NCI-H187 (cell line): ENCODE data around the gene CDK15.
"Not testable (repeated sequence)": the region's sequence is repeated elsewhere in the genome, so short reads cannot be mapped to it uniquely, and the experiment has no call there.

ENCODE experiments used
- DNase-seq, 2 experiments: peaks; one replicate each; lab custom pipeline; 2025; lab: John Stamatoyannopoulos, UW

CDK15 gene

DNA sequence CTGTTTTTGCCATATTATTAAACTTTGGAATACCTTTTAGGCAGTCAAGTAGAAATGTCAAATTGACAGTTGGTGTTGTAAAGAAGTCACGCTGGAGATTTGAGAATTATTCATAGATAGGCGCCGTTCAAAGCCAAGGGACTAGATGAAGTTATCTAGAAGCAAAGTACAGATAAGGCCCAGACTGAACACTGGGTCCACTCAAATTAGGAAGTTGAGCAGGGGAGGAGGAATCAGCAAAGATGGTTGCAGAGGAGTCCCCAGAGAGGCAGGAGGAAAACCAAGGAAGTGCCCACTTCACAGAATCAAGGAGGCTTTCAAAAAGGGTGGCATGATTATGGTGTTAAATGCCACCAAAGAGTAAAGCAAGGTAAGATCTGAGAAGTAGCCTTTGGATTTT lies 16.0 kb upstream of the CDK15 start:
- DNase-seq, result no peak

- DNase-seq, result no peak
Observed at GRCh38 chr2:201790989-201791388, 15.3 kb upstream of the CDK15 start.

- DNase-seq, result no peak
Observed at GRCh38 chr2:201793631-201794030, 12.7 kb upstream of the CDK15 start.

- no peak for DNase-seq
Observed at GRCh38 chr2:201794294-201794693, 12.0 kb upstream of the CDK15 start.

- no peak for DNase-seq
Observed at GRCh38 chr2:201795607-201796477, 10.5 kb upstream of the CDK15 start.

- DNase-seq, result no peak
Observed at GRCh38 chr2:201796478-201796865, 9.9 kb upstream of the CDK15 start.

DNA sequence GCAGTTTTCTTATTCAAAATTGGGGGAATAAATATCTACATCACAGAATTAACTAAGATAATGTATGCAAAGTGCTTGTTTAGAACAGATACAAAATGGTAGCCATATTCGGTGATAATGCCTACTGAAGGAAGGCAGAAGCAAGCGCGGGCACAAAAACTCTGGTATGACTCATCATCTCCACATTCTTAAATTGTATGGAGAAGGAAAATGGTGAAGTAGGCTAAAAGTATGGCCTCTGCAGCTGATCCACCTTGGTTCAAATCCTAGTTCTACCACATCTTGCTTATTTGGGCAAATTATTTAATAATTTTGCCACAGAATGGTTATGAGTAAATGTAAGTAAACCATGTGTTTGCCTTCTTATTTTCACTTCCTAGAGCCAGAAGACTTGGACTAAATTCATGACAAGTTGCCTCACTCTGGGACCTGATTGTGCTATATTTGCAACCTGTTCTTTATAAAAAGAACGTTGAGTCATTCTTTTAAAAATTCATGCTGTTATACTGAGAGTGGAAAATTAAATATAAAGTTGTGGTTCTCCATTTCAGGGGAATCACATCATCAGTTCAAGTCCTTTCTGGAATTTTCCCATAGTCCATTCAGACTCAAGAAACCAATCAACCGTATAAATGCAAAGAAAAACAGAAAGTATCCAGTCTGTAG lies 9.0 kb upstream of the CDK15 start:
- no peak for DNase-seq

DNA sequence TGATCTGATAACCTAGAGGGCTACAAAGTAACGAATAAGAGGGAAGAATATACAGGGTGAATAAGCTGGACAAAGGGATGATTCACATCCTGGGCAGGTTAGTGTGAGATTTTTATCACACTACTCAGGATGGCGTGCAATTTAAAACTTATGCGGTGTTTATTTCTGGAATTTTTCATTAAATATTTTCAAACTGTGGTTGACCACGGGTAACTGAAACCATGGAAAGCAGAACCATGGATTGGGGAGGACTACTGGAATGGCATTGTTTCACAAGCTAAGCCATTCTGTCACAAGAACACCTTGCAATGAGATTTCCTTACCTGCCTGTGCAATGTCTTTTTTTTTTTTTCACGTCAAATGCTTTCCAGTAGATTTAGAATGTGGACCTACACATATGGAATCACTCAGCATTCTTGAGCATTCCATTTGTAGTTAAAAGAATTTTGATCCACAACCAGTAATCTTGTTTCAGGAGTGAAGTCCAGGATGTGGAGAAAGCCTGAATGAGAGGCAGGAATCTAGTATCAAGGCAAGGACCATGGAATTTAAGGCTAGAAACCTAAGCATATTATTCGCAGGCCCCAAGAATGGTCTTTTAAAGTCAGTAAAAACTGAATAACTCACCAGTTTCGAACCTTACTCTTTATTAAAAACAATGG lies 8.0 kb upstream of the CDK15 start:
- no peak for DNase-seq

DNA sequence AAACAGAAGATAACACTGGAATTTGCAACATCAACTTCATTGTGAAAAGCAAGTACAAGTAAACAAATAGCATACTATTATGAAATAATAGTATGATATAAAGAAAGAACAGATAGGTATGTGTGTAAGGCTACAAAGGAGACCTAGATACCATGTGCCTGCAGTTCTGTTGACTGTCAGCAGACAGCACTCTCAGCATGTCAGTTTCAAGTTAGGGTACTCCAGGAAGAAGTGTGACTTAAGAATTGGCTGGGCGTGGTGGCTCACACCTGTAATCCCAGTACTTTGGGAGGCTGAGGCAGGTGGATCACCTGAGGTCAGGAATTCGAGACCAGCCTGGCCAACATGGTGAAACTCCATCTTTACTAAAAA lies 7.4 kb upstream of the CDK15 start:
- not testable (repeated sequence) for DNase-seq

- no peak for DNase-seq
Observed at GRCh38 chr2:201807452-201807999, 1.2 kb downstream of the CDK15 start.

DNA sequence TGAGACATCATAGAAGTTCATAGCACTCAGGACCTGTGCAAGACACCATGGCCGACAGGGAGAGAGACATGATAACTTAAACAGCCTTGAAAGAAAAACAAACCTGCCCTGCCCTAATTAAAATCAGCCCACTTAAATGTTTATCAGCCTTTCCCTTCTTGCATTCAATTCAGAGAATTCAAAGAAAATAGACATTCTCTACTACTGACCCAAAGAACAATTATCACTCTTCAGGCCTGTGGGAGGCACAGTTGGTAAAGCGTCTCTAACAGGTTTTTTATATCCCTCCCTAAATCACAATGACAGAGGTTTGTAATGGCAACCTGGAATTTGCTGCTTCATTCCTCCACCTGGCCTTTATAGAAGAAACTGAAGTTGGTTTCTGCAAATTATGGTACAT lies 1.7 kb downstream of the CDK15 start:
- DNase-seq, result no peak

DNA sequence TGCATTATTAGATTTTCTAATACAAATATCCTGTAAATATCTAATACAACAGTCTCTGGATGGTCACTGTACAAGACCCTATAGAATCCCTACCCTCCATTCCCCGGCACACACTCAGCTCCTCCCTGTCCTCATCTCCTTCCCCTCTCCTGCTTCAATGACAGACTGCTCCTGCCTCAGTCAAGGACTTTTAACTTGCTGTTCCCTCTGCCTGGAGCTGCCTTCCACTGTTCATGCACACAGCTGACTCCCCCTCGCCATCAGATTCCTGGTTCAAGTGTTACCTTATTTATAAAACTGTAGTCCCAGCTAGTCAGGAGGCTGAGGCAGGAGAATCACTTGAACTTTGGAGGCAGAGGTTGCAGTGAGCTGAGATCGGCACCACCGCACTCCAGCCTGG lies 3.3 kb downstream of the CDK15 start:
- DNase-seq, result no peak

DNA sequence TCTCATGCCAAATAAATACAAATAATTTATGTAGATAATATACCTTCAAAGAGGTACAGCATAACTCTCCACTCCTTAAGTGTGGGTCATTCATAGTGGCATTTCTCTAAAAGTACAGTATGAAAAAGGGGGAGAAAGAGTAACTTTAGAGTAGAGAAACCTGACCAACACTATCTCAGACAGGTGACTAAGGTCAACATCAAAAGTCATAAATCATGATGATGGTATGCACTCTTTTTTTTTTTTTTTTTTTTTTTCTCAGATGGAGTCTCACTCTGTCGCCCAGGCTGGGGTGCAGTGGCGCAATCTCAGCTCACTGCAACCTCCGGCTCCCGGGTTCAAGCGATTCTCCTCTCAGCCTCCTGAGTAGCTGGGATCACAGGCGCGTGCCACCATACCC lies 4.3 kb downstream of the CDK15 start:
- DNase-seq, result not testable (repeated sequence)

DNA sequence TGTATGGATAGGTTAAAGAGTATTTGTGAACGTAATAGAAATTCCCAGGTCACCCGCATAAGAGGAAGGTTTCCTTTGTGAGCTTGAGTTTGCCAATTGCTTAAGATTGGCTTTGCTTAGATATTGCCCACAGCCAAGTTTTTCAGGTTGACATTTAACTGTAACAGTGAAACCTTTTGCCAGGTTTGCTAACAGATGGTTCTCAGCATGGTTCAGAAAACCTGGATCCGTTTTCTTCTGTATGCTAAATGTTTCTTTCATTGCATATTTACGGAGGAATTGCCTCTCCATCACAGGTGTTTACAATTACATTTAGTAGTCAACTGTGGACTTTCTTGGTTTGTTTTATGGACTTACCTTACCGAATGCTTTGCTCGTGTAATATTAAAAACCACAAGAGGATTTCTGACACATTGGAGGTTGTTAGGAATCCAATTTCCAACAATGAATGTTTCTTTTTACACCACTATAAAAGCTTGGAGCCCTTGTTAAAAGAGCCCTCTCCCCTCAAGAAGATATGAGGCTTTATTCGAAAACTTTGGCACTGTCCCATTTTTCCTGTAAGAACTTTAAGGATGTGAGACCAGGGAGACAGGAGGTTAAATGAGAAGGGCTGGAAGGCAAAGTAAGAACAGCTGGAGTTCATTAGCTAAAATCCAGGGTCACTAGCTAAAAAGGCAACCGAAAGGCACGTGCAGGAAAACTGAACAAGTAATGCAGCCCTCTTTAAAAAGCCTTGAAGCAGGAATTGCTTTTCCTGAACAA lies 7.8 kb downstream of the CDK15 start:
- DNase-seq, result no peak

GRCh38 chr2:201816657-201817575 lies 10.6 kb downstream of the CDK15 start:
- no peak for DNase-seq

- DNase-seq, result no peak
Observed at GRCh38 chr2:201820383-201821007, 14.2 kb downstream of the CDK15 start.

DNA sequence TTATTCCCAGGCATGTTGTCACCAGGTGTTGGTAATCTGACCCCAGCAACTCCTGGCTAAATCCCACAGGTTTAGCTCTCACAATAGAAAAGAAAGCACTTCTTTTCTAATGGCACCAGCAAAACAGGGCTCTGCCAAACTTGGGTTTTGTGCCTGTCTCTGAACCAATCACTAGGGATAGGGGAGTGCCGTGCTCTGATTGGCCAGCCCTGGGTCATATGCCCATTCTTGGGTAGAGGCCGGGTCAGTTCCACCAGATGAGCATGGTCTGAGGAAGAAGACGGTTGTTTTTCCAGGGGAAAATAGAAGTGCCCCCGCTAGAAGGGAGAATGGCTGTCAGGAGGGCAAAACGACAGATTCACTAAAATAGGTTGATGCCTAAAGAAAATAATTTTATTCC lies 14.7 kb downstream of the CDK15 start:
- DNase-seq, result no peak

DNA sequence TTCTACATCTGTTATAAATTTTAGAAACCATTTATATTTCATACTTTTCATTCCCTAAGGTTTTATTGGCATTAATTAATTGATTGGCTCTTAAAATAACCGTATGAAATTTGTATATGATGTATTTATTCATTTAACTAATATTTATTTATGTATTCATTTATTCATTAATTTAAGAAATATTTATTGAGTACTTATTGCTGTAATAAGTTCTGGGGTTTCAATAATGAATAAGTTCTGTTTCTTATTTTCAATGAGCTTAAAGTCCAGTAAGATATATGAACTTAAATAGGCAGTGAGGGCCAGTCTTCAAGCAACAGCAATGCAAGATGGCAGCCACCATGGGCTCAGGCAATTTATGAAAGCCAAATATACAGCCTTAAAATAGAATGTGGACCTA lies 17.9 kb downstream of the CDK15 start:
- no peak for DNase-seq

- DNase-seq, result no peak
Observed at GRCh38 chr2:201827621-201828020, 21.3 kb downstream of the CDK15 start.

GRCh38 chr2:201828220-201828619 lies 21.9 kb downstream of the CDK15 start:
- DNase-seq, result no peak
